IMR-90 (cell line): ENCODE data around the gene NPHS1. TPM values are rescaled to one million over a fixed set of nuclear protein-coding genes. Genes with fewer than 3 reads are reported as not detected.

Experiments
- ATAC-seq: fragments of 200-7000 bp; cut with Tn5 transposase; 2 replicates; pipeline ENCODE4 v1.9.1; 2020; ENCODE audit warnings: low read depth, mild to moderate bottlenecking, moderate library complexity
- BruUV-seq: library from RNA; stranded (reverse); fragments of 400-500 nt; replicated peaks from 2 replicates; lab custom pipeline; 2021; lab: Mats Ljungman, UMichigan
- CTCF ChIA-PET: fragments of 300-600 bp; formaldehyde crosslinking; extraction: SDS; loops from one replicate; lab custom pipeline; 2021; ENCODE audit warnings: antibody characterized with exemption; lab: Yijun Ruan, JAX
- POLR2A ChIA-PET: fragments of 300-600 bp; sonication (Branson Sonifier 250); formaldehyde crosslinking; loops from one replicate; lab custom pipeline; 2022; ENCODE audit warnings: antibody characterized with exemption; ENCODE audit not compliant: unreplicated experiment; lab: Charles Lee
- DNase-seq: peaks from one replicate; pipeline ENCODE4 v3.0.0; 2013
- H2AFZ ChIP-seq: replicated peaks from 2 replicates; pipeline ENCODE3; 2013; ENCODE audit warnings: low read length, mild to moderate bottlenecking; ENCODE audit not compliant: poor library complexity
- H2AK5ac ChIP-seq: 2 replicates; pipeline ENCODE4 v1.6.1; 2013; ENCODE audit warnings: low read depth, low read length, inconsistent platforms
- H2AK9ac ChIP-seq: replicated peaks from 2 replicates; pipeline ENCODE3; 2013; ENCODE audit warnings: mild to moderate bottlenecking, low read depth, low read length, moderate library complexity; ENCODE audit not compliant: poor library complexity
- H2BK120ac ChIP-seq: 2 replicates; pipeline ENCODE4 v1.6.1; 2013; ENCODE audit warnings: low read depth, low read length, inconsistent platforms
- H2BK15ac ChIP-seq: 3 replicates; pipeline ENCODE4 v1.6.1; 2013; ENCODE audit warnings: low read depth, low read length, inconsistent platforms
- H2BK20ac ChIP-seq: 2 replicates; pipeline ENCODE4 v1.6.1; 2013; ENCODE audit warnings: low read depth, mild to moderate bottlenecking, inconsistent platforms, low read length, moderate library complexity
- H2BK5ac ChIP-seq: 2 replicates; pipeline ENCODE4 v1.6.1; 2013; ENCODE audit warnings: mild to moderate bottlenecking, low read depth, low read length, inconsistent platforms; ENCODE audit not compliant: poor library complexity, severe bottlenecking
- H3K14ac ChIP-seq: replicated peaks from 2 replicates; pipeline ENCODE4 v1.6.1; 2013; ENCODE audit warnings: low read depth, low read length, inconsistent platforms
- H3K18ac ChIP-seq: 2 replicates; pipeline ENCODE4 v1.6.1; 2013; ENCODE audit warnings: low read depth, low read length, control low read depth
- H3K23ac ChIP-seq: 2 replicates; pipeline ENCODE4 v1.6.1; 2013; ENCODE audit warnings: low read depth, low read length, inconsistent platforms
- H3K27ac ChIP-seq: 2 replicates; pipeline ENCODE4 v1.5.1; 2013; ENCODE audit warnings: mild to moderate bottlenecking, control low read depth, low read length; ENCODE audit not compliant: insufficient read depth
- H3K27me3 ChIP-seq: 2 replicates; pipeline ENCODE4 v1.6.1; 2013; ENCODE audit warnings: low read length; ENCODE audit not compliant: control insufficient read depth, insufficient read depth
- H3K36me3 ChIP-seq: 2 replicates; pipeline ENCODE4 v1.6.1; 2013; ENCODE audit warnings: low read length, mixed read lengths; ENCODE audit not compliant: control insufficient read depth, insufficient read depth
- H3K4ac ChIP-seq: 2 replicates; pipeline ENCODE4 v1.6.1; 2013; ENCODE audit warnings: low read depth, low read length, inconsistent platforms
- H3K4me1 ChIP-seq: 2 replicates; pipeline ENCODE4 v1.6.1; 2013; ENCODE audit warnings: low read length, mixed read lengths; ENCODE audit not compliant: control insufficient read depth, insufficient read depth
- H3K4me2 ChIP-seq: 2 replicates; pipeline ENCODE4 v1.6.1; 2013; ENCODE audit warnings: low read depth, mild to moderate bottlenecking, control low read depth, low read length, moderate library complexity
- H3K4me3 ChIP-seq: 2 replicates; pipeline ENCODE4 v1.5.1; 2013; ENCODE audit warnings: low read depth, mild to moderate bottlenecking, control low read depth, low read length, moderate library complexity; ENCODE audit not compliant: insufficient read depth
- H3K56ac ChIP-seq: 2 replicates; pipeline ENCODE4 v1.6.1; 2013; ENCODE audit warnings: low read length, inconsistent platforms; ENCODE audit not compliant: insufficient read depth; ENCODE audit errors: extremely low read depth
- H3K79me1 ChIP-seq, 2 experiments: 2 replicates each; pipeline ENCODE4 v1.6.1; 2013; ENCODE audit warnings: low read length in 2 of 2, inconsistent platforms in 1 of 2, low read depth in 1 of 2
- H3K9ac ChIP-seq: 2 replicates; pipeline ENCODE4 v1.6.1; 2013; ENCODE audit warnings: low read depth, low read length, control low read depth
- H3K9me1 ChIP-seq: 2 replicates; pipeline ENCODE4 v1.6.1; 2013; ENCODE audit warnings: low read length, inconsistent platforms; ENCODE audit not compliant: insufficient read depth
- H3K9me3 ChIP-seq: 2 replicates; pipeline ENCODE4 v1.6.1; 2013; ENCODE audit warnings: low read length; ENCODE audit not compliant: control insufficient read depth, insufficient read depth
- H4K20me1 ChIP-seq: 2 replicates; pipeline ENCODE4 v1.6.1; 2013; ENCODE audit warnings: low read length, inconsistent platforms; ENCODE audit not compliant: insufficient read depth
- H4K5ac ChIP-seq: 2 replicates; pipeline ENCODE4 v1.6.1; 2013; ENCODE audit warnings: mild to moderate bottlenecking, low read depth, low read length, control low read depth
- H4K8ac ChIP-seq, 2 experiments: 2 replicates each; pipeline ENCODE4 v1.6.1; 2013; ENCODE audit warnings: low read depth in 2 of 2, low read length in 2 of 2, control low read depth in 1 of 2, inconsistent platforms in 1 of 2
- H4K91ac ChIP-seq: 2 replicates; pipeline ENCODE4 v1.6.1; 2013; ENCODE audit warnings: low read depth, low read length, inconsistent platforms; ENCODE audit not compliant: insufficient read depth
- BHLHE40 ChIP-seq: fragments of 150-350 bp; IDR thresholded peaks from 2 replicates; pipeline ENCODE4 v1.6.1; 2016; ENCODE audit warnings: mild to moderate bottlenecking, low read depth, low read length
- CHD1 ChIP-seq: IDR thresholded peaks from 2 replicates; pipeline ENCODE4 v1.6.1; 2012; ENCODE audit warnings: low read depth, low read length, improper control_type of control experiment
- CTCF ChIP-seq: conservative IDR thresholded peaks from 2 replicates; pipeline ENCODE4 v1.5.1; 2012; ENCODE audit warnings: mild to moderate bottlenecking, low read depth, low read length, improper control_type of control experiment
- FOS ChIP-seq: fragments of 150-350 bp; IDR thresholded peaks from 2 replicates; pipeline ENCODE4 v1.6.1; 2016; ENCODE audit warnings: low read depth, low read length
- MAFK ChIP-seq: IDR thresholded peaks from 2 replicates; pipeline ENCODE4 v1.6.1; 2012; ENCODE audit warnings: low read depth, low read length, improper control_type of control experiment
- MAZ ChIP-seq: IDR thresholded peaks from 2 replicates; pipeline ENCODE4 v1.6.1; 2012; ENCODE audit warnings: low read depth, mild to moderate bottlenecking, low read length, improper control_type of control experiment, moderate library complexity, borderline replicate concordance
- NFE2L2 ChIP-seq: fragments of 150-350 bp; IDR thresholded peaks from 2 replicates; pipeline ENCODE4 v1.6.1; 2016; ENCODE audit warnings: low read depth, mild to moderate bottlenecking, low read length
- RCOR1 ChIP-seq: IDR thresholded peaks from 2 replicates; pipeline ENCODE4 v1.6.1; 2012; ENCODE audit warnings: mild to moderate bottlenecking, low read length, improper control_type of control experiment; ENCODE audit not compliant: insufficient replicate concordance
- RFX5 ChIP-seq: IDR thresholded peaks from 2 replicates; pipeline ENCODE4 v1.8.0; 2012; ENCODE audit warnings: low read depth, mild to moderate bottlenecking, low read length, moderate library complexity
- WGBS, 2 experiments: methylation state at CpG; one replicate each; pipeline versions ENCODE4 v1.1.5 to v1.1.7; 2013; ENCODE audit warnings: missing lambda C conversion rate in 2 of 2; ENCODE audit not compliant: insufficient read length in 1 of 2; ENCODE audit errors: extremely low coverage in 2 of 2; 5-methylcytosine and 5-hydroxymethylcytosine counted together
- dilution Hi-C: fragments of 300-500 bp; cut with HindIII; formaldehyde crosslinking; loops from one replicate; pipeline ENCODE4 v1.14.3; 2018; ENCODE audit warnings: low sequenced_read_pairs; ENCODE audit not compliant: unreplicated experiment
- in situ Hi-C: fragments of 300-500 bp; cut with MboI; formaldehyde crosslinking; loops from 3 replicates; pipeline ENCODE4 v1.14.3; 2019; ENCODE audit warnings: low sequenced_read_pairs, inconsistent platforms, mixed read lengths
- intact Hi-C: fragments of 100-400 bp; cut with micrococcal nuclease; formaldehyde crosslinking; loops from 2 replicates; pipeline ENCODE4 v1.10.0; 2022
- polyA plus RNA-seq, 3 experiments: library from polyadenylated mRNA; depleted of rRNA; stranded (reverse); fragments of >200 nt; gene quantifications; 2 replicates each; pipeline ENCODE4 v1.2.3, GENCODE V29; 2012; ENCODE audit warnings: low replicate concordance in 1 of 3
- total RNA-seq: library from RNA; depleted of rRNA; stranded (reverse); fragments of >200 nt; gene quantifications from 2 replicates; pipeline ENCODE4 v1.2.3, GENCODE V29; 2012

Gene NPHS1
- total and polyA plus RNA-seq, 2 of the 4 experiments (the other 2 are of a cell fraction), result not detected

- Histone ChIP-seq H3K23ac (no peak within 1 kb of the TSS), H2AFZ (peak within 1 kb of the TSS; percentile 84), H2AK5ac (no peak within 1 kb of the TSS), H2BK20ac (no peak within 1 kb of the TSS), H3K14ac (no peak within 1 kb of the TSS), H2BK5ac (no peak within 1 kb of the TSS), H2BK120ac (no peak within 1 kb of the TSS), H3K18ac (no peak within 1 kb of the TSS), H4K5ac (no peak within 1 kb of the TSS), H3K36me3 (no peaks in the 10 kb centered on the region), H4K91ac (no peak within 1 kb of the TSS), H3K56ac (no peak within 1 kb of the TSS), H2BK15ac (no peak within 1 kb of the TSS), H3K4me3 (peak within 1 kb of the TSS; percentile 43), H3K9me1 (no peaks in the 10 kb centered on the region), H3K27ac (no peak within 1 kb of the TSS), H4K20me1 (no peaks in the 10 kb centered on the region; the same call in 1 of the 2 replicates), H2AK9ac (no peak within 1 kb of the TSS), H3K79me1 (no peaks in the 10 kb centered on the region), H3K4ac (no peak within 1 kb of the TSS), H3K4me2 (peak within 1 kb of the TSS; percentile 65), H3K9me3 (no peaks in the 10 kb centered on the region), H3K27me3 (peaks cover 76% of the 10 kb centered on the region), H4K8ac (no peak within 1 kb of the TSS), H3K4me1 (no peaks in the 10 kb centered on the region; the same call in 1 of the 2 replicates), H3K9ac (no peak within 1 kb of the TSS)
- peak; percentile 78 for ATAC-seq
- 1% methylated on average over 25 of the region's 42 CpGs; no CpG with 5 or more reads in 1 of the 2 experiments for WGBS, 2 experiments
- in situ Hi-C loops, result no loop called here
- ChIA-PET POLR2A (no interaction called here), CTCF (no interaction called here)
- no peak for DNase-seq
- intact Hi-C loops, result no loop called here
- TF ChIP-seq RFX5 (no peak), FOS (no peak), CHD1 (no peak), NFE2L2 (no peak), BHLHE40 (no peak), CTCF (no peak), RCOR1 (no peak), MAZ (no peak), MAFK (no peak)
- BruUV-seq, result no TSS peak
- dilution Hi-C loops, result no loop called here
Observed at GRCh38 chr19:35856546-35857149, 4.3 kb upstream of the NPHS1 start, which contains the start of gene KIRREL2. Gene KIRREL2, plus strand, starts transcription at chr19:35856911. Its CDS starts 209 bp downstream, at chr19:35857120.
